Lower leg skin (tissue), 4 donors: Measurements from ENCODE around the gene HSD17B7. TPM values are rescaled to one million over a fixed set of nuclear protein-coding genes. Genes with fewer than 3 reads are reported as not detected.

Source experiments
- DNase-seq, 2 donors: peaks; one replicate each; pipeline ENCODE4 v3.0.0-alpha.2; 2019; ENCODE audit warnings: low spot score in 2 of 2
- H3K4me3 ChIP-seq: fragments of 200-600 bp; sonication (generic); 2 replicates; pipeline ENCODE4 v1.5.1; 2017; ENCODE audit warnings: mild to moderate bottlenecking, low read depth; ENCODE audit not compliant: poor library complexity, severe bottlenecking
- CTCF ChIP-seq, 3 donors: fragments of 450-650 bp; IDR thresholded peaks; one replicate each; pipeline ENCODE4 v1.5.1; 2016; ENCODE audit warnings: antibody characterized with exemption in 3 of 3, mild to moderate bottlenecking in 3 of 3, moderate library complexity in 2 of 3
- POLR2A ChIP-seq, 2 donors: fragments of 450-650 bp; IDR thresholded peaks; one replicate each; pipeline ENCODE4 v1.6.1; 2016 to 2017; ENCODE audit warnings: antibody characterized with exemption in 2 of 2, mild to moderate bottlenecking in 1 of 2, moderate library complexity in 1 of 2
- WGBS, 2 donors: methylation state at CpG; one replicate each; pipeline ENCODE4 v1.1.5; 2018; 5-methylcytosine and 5-hydroxymethylcytosine counted together
- intact Hi-C: fragments of 100-400 bp; cut with DNase I; formaldehyde crosslinking; loops from one replicate; pipeline ENCODE4 v1.15.0; 2023; ENCODE audit warnings: low total_unique reads
- total RNA-seq, 4 donors: library from RNA; depleted of rRNA; stranded (reverse); fragments of >200 nt; gene quantifications; one replicate each; pipeline ENCODE4 v1.1.0, GENCODE V29; 2016

Gene HSD17B7
- total RNA-seq, 4 donors from 2014 or later, result 12.8 to 25.0 (median 17.1) TPM

- WGBS, 2 donors, result 9 to 11% methylated on average over 3 of the region's 3 CpGs
- no peak overlapping the region for H3K4me3 ChIP-seq
- no peak for TF ChIP-seq POLR2A (IDR thresholded peaks at IDR 0.05)
- TF ChIP-seq CTCF (IDR thresholded peaks at IDR 0.05), result peak in 1 of 3 donors; percentile 59
- peak; percentile 62 to 95 for DNase-seq
- intact Hi-C loops, result no loop called here
Measured at GRCh38 chr1:162847839-162848453, 57.4 kb downstream of the HSD17B7 start.

GRCh38 chr1:162849711-162850110 is 59.2 kb downstream of the HSD17B7 start:
- no peak overlapping the region for H3K4me3 ChIP-seq
- DNase-seq, result no peak
- intact Hi-C loops, result no loop called here
- TF ChIP-seq CTCF (IDR thresholded peaks at IDR 0.05), result no peak
- no peak for TF ChIP-seq POLR2A (IDR thresholded peaks at IDR 0.05)
- 50 to 70% methylated on average over 2 of the region's 2 CpGs for WGBS, 2 donors

- TF ChIP-seq POLR2A (IDR thresholded peaks at IDR 0.05) (no peak), CTCF (IDR thresholded peaks at IDR 0.05) (no peak)
- 79 to 89% methylated on average over 1 of the region's 1 CpG for WGBS, 2 donors
- intact Hi-C loops, result no loop called here
- H3K4me3 ChIP-seq, result no peak overlapping the region
- no peak for DNase-seq
Measured at GRCh38 chr1:162851341-162851740, 60.8 kb downstream of the HSD17B7 start.

- 32 to 33% methylated on average over 4 of the region's 4 CpGs for WGBS, 2 donors
- no peak for TF ChIP-seq POLR2A (IDR thresholded peaks at IDR 0.05)
- TF ChIP-seq CTCF (IDR thresholded peaks at IDR 0.05), result no peak
- intact Hi-C loops, result no loop called here
- DNase-seq, result peak in 1 of 2 donors; percentile 31
- H3K4me3 ChIP-seq, result no peak overlapping the region
Measured at GRCh38 chr1:162854245-162854882, 63.9 kb downstream of the HSD17B7 start.

GRCh38 chr1:162855461-162856150 is 65.1 kb downstream of the HSD17B7 start:
- intact Hi-C loops, result no loop called here

More at GRCh38 chr1:162855461-162856150, 65.1 kb downstream of the HSD17B7 start:
- no peak overlapping the region for H3K4me3 ChIP-seq
- WGBS, 2 donors, result 74 to 85% methylated on average over 4 of the region's 4 CpGs
- TF ChIP-seq POLR2A (IDR thresholded peaks at IDR 0.05) (no peak), CTCF (IDR thresholded peaks at IDR 0.05) (no peak)
- DNase-seq, result no peak
